SK-N-SH treated with all-trans-retinoic acid at 6 μM for 48 hours (cell line): ENCODE measurements around the gene KCNMB2.
A peak's percentile ranks its signal among the peaks of the same experiment; 100 is the strongest.

Experiments
- ATAC-seq: fragments of 200-7000 bp; cut with Tn5 transposase; 3 replicates; pipeline ENCODE4 v1.9.1; 2020; ENCODE audit warnings: mild to moderate bottlenecking, moderate library complexity
- ARNTL ChIP-seq: fragments of 450-650 bp; formaldehyde crosslinking; IDR thresholded peaks from 2 replicates; pipeline ENCODE4 v1.5.0; 2020; ENCODE audit warnings: low read depth, mild to moderate bottlenecking, moderate library complexity, borderline replicate concordance
- BACH2 ChIP-seq: fragments of 250-450 bp; sonication (Bioruptor Pico); IDR thresholded peaks from 2 replicates; pipeline ENCODE4 v1.9.0; 2021; ENCODE audit warnings: mild to moderate bottlenecking, borderline replicate concordance
- CREB5 ChIP-seq: fragments of 250-450 bp; sonication (Bioruptor Pico); IDR thresholded peaks from 2 replicates; pipeline ENCODE4 v1.5.1; 2020; ENCODE audit warnings: low read depth, mild to moderate bottlenecking, moderate library complexity
- CSDC2 ChIP-seq: fragments of 250-450 bp; sonication (Bioruptor Pico); IDR thresholded peaks from 2 replicates; pipeline ENCODE4 v1.5.0; 2020; ENCODE audit warnings: mild to moderate bottlenecking, moderate library complexity
- CSRNP3 ChIP-seq: fragments of 250-450 bp; sonication (Bioruptor Pico); IDR thresholded peaks from 2 replicates; pipeline ENCODE4 v1.5.1; 2021; ENCODE audit warnings: mild to moderate bottlenecking, moderate library complexity
- ESRRG ChIP-seq: fragments of 250-450 bp; sonication (Bioruptor Pico); IDR thresholded peaks from 2 replicates; pipeline ENCODE4 v1.6.1; 2021; ENCODE audit warnings: mild to moderate bottlenecking
- ISL1 ChIP-seq: fragments of 250-450 bp; sonication (Bioruptor Pico); IDR thresholded peaks from 2 replicates; pipeline ENCODE4 v2.1.2; 2022; ENCODE audit warnings: mild to moderate bottlenecking, moderate library complexity
- OSR1 ChIP-seq: fragments of 250-450 bp; sonication (Bioruptor Pico); IDR thresholded peaks from 2 replicates; pipeline ENCODE4 v1.8.0; 2022; ENCODE audit warnings: moderate library complexity, mild to moderate bottlenecking, inconsistent platforms
- PATZ1 ChIP-seq: fragments of 250-450 bp; sonication (Bioruptor Pico); IDR thresholded peaks from 2 replicates; pipeline ENCODE4 v1.8.0; 2020; ENCODE audit warnings: mild to moderate bottlenecking, moderate library complexity, borderline replicate concordance
- POU6F1 ChIP-seq: fragments of 250-450 bp; sonication (Bioruptor Pico); IDR thresholded peaks from 2 replicates; pipeline ENCODE4 v1.8.0; 2021; ENCODE audit warnings: low read depth, mild to moderate bottlenecking, moderate library complexity, borderline replicate concordance
- PPARA ChIP-seq: fragments of 250-450 bp; sonication (Bioruptor Pico); IDR thresholded peaks from 2 replicates; pipeline ENCODE4 v1.5.0; 2020; ENCODE audit warnings: mild to moderate bottlenecking, borderline replicate concordance
- SNAI2 ChIP-seq: fragments of 250-450 bp; sonication (Bioruptor Pico); IDR thresholded peaks from 2 replicates; pipeline ENCODE4 v1.5.0; 2020; ENCODE audit warnings: mild to moderate bottlenecking, moderate library complexity
- TCF4 ChIP-seq: fragments of 250-450 bp; sonication (Bioruptor Pico); IDR thresholded peaks from 2 replicates; pipeline ENCODE4 v1.8.0; 2021; ENCODE audit warnings: mild to moderate bottlenecking, moderate library complexity, borderline replicate concordance
- ZC3H10 ChIP-seq: fragments of 250-450 bp; sonication (Bioruptor Pico); IDR thresholded peaks from 2 replicates; pipeline ENCODE4 v1.5.1; 2021; ENCODE audit warnings: mild to moderate bottlenecking, moderate library complexity
- ZFP3 ChIP-seq: fragments of 250-450 bp; sonication (Bioruptor Pico); IDR thresholded peaks from 2 replicates; pipeline ENCODE4 v1.5.0; 2020; ENCODE audit warnings: mild to moderate bottlenecking, moderate library complexity
- ZFP30 ChIP-seq: fragments of 450-650 bp; formaldehyde crosslinking; IDR thresholded peaks from 2 replicates; pipeline ENCODE4 v1.5.0; 2022; ENCODE audit warnings: mild to moderate bottlenecking, moderate library complexity
- ZNF565 ChIP-seq: fragments of 450-650 bp; formaldehyde crosslinking; conservative IDR thresholded peaks from 2 replicates; pipeline ENCODE4 v1.5.0; 2020; ENCODE audit warnings: low read depth, mild to moderate bottlenecking, moderate library complexity
- ZNF70 ChIP-seq: fragments of 450-650 bp; formaldehyde crosslinking; IDR thresholded peaks from 2 replicates; pipeline ENCODE4 v1.5.0; 2020; ENCODE audit warnings: mild to moderate bottlenecking, moderate library complexity
- ZNF8 ChIP-seq: fragments of 450-650 bp; formaldehyde crosslinking; IDR thresholded peaks from 2 replicates; pipeline ENCODE4 v1.5.0; 2020; ENCODE audit warnings: mild to moderate bottlenecking, moderate library complexity
- TF ChIP-seq, protein P1 (sequence below): fragments of 250-450 bp; sonication (Bioruptor Pico); IDR thresholded peaks from 2 replicates; pipeline ENCODE4 v1.5.0; 2020; ENCODE audit warnings: mild to moderate bottlenecking, moderate library complexity

The KCNMB2 gene

DNA sequence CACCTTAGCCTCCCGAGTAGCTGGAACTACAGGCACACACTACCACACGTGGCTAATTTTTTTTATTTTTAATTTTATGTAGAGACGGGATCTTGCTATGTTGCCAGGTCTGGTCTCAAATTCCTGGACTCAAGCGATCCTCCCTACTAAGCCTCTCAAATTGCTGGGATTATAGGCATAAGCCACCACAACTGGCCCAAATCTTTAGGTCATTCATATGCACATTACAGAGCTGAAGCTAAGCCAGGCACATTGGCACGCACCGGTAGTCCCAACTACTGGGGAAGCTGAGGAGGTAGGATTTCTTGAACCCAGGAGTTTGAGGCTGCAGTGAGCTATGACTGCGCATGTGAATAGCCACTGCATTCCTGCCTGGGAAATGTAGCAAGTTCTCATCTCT, 269.5 kb downstream of the KCNMB2 start (continued):
- TF ChIP-seq PATZ1, result no peak
- no peak for TF ChIP-seq CSDC2

- TF ChIP-seq ZNF565 (CRISPR knock-in tag) (no peak), ZC3H10 (CRISPR knock-in tag) (no peak), ISL1 (no peak), OSR1 (CRISPR knock-in tag) (no peak), ZFP30 (CRISPR knock-in tag) (no peak), POU6F1 (CRISPR knock-in tag) (no peak)
- TF ChIP-seq, all 23 proteins: peak for 0
- ATAC-seq, result no peak
These were observed 270.4 kb downstream of the KCNMB2 start for GRCh38 chr3:178806651-178807050.

DNA sequence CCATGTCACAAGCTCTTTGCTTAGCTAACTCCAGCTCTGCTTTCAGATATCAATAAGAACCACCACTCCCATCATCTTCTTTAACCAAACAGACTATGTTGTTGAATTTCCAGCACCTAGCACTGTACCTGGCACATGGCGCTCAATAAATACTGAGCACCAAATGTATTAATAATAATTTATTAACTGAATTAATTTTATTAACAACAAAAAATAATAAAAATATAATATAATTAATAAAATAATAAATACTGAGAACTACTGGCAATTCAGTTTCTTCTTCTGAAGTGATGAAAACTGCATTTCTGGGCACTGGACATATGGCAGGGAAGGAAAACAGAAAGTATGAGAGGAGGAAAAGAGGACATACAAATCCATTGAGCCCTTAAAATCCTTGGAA, 271.5 kb downstream of the KCNMB2 start:
- no peak for TF ChIP-seq PPARA
- TF ChIP-seq ZNF70, result no peak
- TF ChIP-seq, protein P1, sequence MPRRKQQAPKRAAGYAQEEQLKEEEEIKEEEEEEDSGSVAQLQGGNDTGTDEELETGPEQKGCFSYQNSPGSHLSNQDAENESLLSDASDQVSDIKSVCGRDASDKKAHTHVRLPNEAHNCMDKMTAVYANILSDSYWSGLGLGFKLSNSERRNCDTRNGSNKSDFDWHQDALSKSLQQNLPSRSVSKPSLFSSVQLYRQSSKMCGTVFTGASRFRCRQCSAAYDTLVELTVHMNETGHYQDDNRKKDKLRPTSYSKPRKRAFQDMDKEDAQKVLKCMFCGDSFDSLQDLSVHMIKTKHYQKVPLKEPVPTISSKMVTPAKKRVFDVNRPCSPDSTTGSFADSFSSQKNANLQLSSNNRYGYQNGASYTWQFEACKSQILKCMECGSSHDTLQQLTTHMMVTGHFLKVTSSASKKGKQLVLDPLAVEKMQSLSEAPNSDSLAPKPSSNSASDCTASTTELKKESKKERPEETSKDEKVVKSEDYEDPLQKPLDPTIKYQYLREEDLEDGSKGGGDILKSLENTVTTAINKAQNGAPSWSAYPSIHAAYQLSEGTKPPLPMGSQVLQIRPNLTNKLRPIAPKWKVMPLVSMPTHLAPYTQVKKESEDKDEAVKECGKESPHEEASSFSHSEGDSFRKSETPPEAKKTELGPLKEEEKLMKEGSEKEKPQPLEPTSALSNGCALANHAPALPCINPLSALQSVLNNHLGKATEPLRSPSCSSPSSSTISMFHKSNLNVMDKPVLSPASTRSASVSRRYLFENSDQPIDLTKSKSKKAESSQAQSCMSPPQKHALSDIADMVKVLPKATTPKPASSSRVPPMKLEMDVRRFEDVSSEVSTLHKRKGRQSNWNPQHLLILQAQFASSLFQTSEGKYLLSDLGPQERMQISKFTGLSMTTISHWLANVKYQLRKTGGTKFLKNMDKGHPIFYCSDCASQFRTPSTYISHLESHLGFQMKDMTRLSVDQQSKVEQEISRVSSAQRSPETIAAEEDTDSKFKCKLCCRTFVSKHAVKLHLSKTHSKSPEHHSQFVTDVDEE (CRISPR knock-in tag), result no peak
- no peak for TF ChIP-seq BACH2
- TF ChIP-seq TCF4, result no peak
- TF ChIP-seq ZC3H10 (CRISPR knock-in tag), result no peak
- no peak for TF ChIP-seq CREB5
- TF ChIP-seq, all 23 proteins: peak for 0
- no peak for ATAC-seq

GRCh38 chr3:178808748-178809147, 272.5 kb downstream of the KCNMB2 start:
- no peak for TF ChIP-seq PATZ1
- 0 out of 2 replicates have a peak, but pooled peaks have one; percentile 20 for TF ChIP-seq ISL1
- no peak for ATAC-seq

- no peak for ATAC-seq
- TF ChIP-seq CREB5, result no peak
- TF ChIP-seq BACH2, result no peak
- no peak for TF ChIP-seq ZNF8 (CRISPR knock-in tag)
- TF ChIP-seq PPARA, result no peak
- TF ChIP-seq PATZ1, result no peak
- TF ChIP-seq CSDC2, result no peak
- TF ChIP-seq SNAI2, result no peak
- no peak for TF ChIP-seq ISL1
- no peak for TF ChIP-seq TCF4
- TF ChIP-seq OSR1 (CRISPR knock-in tag), result no peak
- TF ChIP-seq ARNTL (CRISPR knock-in tag), result no peak
- TF ChIP-seq ZNF70, result no peak
- TF ChIP-seq ESRRG (CRISPR knock-in tag), result no peak
- TF ChIP-seq CSRNP3, result no peak
- no peak for TF ChIP-seq ZNF565 (CRISPR knock-in tag)
- no peak for TF ChIP-seq ZFP30 (CRISPR knock-in tag)
- no peak for TF ChIP-seq ZFP3 (CRISPR knock-in tag)
- no peak for TF ChIP-seq ZC3H10 (CRISPR knock-in tag)
These were observed 273.9 kb downstream of the KCNMB2 start for GRCh38 chr3:178810181-178810580.
